ENCODE data around the gene ARPC5.

- TF ChIP-seq, protein P1, sequence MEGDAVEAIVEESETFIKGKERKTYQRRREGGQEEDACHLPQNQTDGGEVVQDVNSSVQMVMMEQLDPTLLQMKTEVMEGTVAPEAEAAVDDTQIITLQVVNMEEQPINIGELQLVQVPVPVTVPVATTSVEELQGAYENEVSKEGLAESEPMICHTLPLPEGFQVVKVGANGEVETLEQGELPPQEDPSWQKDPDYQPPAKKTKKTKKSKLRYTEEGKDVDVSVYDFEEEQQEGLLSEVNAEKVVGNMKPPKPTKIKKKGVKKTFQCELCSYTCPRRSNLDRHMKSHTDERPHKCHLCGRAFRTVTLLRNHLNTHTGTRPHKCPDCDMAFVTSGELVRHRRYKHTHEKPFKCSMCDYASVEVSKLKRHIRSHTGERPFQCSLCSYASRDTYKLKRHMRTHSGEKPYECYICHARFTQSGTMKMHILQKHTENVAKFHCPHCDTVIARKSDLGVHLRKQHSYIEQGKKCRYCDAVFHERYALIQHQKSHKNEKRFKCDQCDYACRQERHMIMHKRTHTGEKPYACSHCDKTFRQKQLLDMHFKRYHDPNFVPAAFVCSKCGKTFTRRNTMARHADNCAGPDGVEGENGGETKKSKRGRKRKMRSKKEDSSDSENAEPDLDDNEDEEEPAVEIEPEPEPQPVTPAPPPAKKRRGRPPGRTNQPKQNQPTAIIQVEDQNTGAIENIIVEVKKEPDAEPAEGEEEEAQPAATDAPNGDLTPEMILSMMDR (IDR thresholded peaks at IDR 0.05; ENCODE audit: poor library complexity): no peak
- no peak for TF ChIP-seq EZH2phosphoT487 (IDR thresholded peaks at IDR 0.05; ENCODE audit: low read depth, severe bottlenecking, unreplicated experiment)
Observed at GRCh38 chr1:183673605-183674323, 38.2 kb upstream of the ARPC5 start.

Measured in hepatocyte (in vitro differentiated cells).